NB4 (cell line): ENCODE results near the gene KMT2C.

Source experiments
- CTCF ChIP-seq: IDR thresholded peaks from one replicate; pipeline ENCODE4 v1.5.1; 2012; ENCODE audit warnings: low read depth, low read length
- MAX ChIP-seq: IDR thresholded peaks from 2 replicates; pipeline ENCODE4 v1.6.1; 2011; ENCODE audit warnings: low read depth, low read length
- MYC ChIP-seq: IDR thresholded peaks from 2 replicates; pipeline ENCODE4 v1.6.1; 2011; ENCODE audit warnings: low read depth, low read length
- POLR2A ChIP-seq: IDR thresholded peaks from 2 replicates; pipeline ENCODE4 v1.6.1; 2011; ENCODE audit warnings: mild to moderate bottlenecking; ENCODE audit not compliant: insufficient read length; ENCODE audit errors: extremely low read depth

- no peak for TF ChIP-seq CTCF
- no peak for TF ChIP-seq POLR2A
- no peak for TF ChIP-seq MAX
- no peak for TF ChIP-seq MYC
Observed at GRCh38 chr7:152414779-152415178, 21.0 kb downstream of the KMT2C start.
